Measurements from ENCODE around the gene KIF5C.

The KIF5C gene

DNA sequence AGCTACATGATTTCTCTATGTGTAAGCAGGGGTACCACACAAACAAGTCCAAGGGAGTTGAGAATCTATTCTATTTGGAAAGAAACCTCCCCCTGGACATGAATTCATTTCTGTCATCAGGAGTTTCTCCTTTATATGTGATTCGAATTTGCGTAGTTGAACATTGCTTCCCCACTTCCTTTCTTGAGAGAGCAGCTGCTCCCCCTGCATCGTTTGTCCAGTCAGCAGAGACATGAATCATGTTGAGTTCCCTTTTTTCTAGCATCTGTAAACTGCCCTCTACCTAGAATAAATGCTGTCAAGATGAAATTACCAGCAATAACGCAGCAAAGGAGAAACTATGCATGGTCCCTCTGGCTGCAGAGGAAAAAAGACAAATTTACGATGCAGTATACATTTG lies 73.8 kb downstream of the KIF5C start:
- ATAC-seq: no peak
- TF ChIP-seq ARNTL (CRISPR knock-in tag; IDR thresholded peaks at IDR 0.05; ENCODE audit: borderline replicate concordance, low read depth) (no peak), ISL1 (CRISPR knock-in tag; IDR thresholded peaks at IDR 0.05) (no peak), TOX (CRISPR knock-in tag; IDR thresholded peaks at IDR 0.05; ENCODE audit: borderline replicate concordance) (no peak), ESRRG (CRISPR knock-in tag; IDR thresholded peaks at IDR 0.05) (no peak), OSR1 (CRISPR knock-in tag; IDR thresholded peaks at IDR 0.05) (no peak)
- TF ChIP-seq, protein P1, sequence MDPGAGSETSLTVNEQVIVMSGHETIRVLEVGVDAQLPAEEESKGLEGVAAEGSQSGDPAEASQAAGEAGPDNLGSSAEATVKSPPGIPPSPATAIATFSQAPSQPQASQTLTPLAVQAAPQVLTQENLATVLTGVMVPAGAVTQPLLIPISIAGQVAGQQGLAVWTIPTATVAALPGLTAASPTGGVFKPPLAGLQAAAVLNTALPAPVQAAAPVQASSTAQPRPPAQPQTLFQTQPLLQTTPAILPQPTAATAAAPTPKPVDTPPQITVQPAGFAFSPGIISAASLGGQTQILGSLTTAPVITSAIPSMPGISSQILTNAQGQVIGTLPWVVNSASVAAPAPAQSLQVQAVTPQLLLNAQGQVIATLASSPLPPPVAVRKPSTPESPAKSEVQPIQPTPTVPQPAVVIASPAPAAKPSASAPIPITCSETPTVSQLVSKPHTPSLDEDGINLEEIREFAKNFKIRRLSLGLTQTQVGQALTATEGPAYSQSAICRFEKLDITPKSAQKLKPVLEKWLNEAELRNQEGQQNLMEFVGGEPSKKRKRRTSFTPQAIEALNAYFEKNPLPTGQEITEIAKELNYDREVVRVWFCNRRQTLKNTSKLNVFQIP (CRISPR knock-in tag; IDR thresholded peaks at IDR 0.05; ENCODE audit: borderline replicate concordance, low read depth): no peak
- TF ChIP-seq, protein P2, sequence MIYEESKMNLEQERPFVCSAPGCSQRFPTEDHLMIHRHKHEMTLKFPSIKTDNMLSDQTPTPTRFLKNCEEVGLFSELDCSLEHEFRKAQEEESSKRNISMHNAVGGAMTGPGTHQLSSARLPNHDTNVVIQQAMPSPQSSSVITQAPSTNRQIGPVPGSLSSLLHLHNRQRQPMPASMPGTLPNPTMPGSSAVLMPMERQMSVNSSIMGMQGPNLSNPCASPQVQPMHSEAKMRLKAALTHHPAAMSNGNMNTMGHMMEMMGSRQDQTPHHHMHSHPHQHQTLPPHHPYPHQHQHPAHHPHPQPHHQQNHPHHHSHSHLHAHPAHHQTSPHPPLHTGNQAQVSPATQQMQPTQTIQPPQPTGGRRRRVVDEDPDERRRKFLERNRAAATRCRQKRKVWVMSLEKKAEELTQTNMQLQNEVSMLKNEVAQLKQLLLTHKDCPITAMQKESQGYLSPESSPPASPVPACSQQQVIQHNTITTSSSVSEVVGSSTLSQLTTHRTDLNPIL (CRISPR knock-in tag; IDR thresholded peaks at IDR 0.05; ENCODE audit: low read depth): no peak
- TF ChIP-seq, protein P3, sequence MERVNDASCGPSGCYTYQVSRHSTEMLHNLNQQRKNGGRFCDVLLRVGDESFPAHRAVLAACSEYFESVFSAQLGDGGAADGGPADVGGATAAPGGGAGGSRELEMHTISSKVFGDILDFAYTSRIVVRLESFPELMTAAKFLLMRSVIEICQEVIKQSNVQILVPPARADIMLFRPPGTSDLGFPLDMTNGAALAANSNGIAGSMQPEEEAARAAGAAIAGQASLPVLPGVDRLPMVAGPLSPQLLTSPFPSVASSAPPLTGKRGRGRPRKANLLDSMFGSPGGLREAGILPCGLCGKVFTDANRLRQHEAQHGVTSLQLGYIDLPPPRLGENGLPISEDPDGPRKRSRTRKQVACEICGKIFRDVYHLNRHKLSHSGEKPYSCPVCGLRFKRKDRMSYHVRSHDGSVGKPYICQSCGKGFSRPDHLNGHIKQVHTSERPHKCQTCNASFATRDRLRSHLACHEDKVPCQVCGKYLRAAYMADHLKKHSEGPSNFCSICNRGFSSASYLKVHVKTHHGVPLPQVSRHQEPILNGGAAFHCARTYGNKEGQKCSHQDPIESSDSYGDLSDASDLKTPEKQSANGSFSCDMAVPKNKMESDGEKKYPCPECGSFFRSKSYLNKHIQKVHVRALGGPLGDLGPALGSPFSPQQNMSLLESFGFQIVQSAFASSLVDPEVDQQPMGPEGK (CRISPR knock-in tag; IDR thresholded peaks at IDR 0.05; ENCODE audit: borderline replicate concordance): no peak
- TF ChIP-seq, protein P4, sequence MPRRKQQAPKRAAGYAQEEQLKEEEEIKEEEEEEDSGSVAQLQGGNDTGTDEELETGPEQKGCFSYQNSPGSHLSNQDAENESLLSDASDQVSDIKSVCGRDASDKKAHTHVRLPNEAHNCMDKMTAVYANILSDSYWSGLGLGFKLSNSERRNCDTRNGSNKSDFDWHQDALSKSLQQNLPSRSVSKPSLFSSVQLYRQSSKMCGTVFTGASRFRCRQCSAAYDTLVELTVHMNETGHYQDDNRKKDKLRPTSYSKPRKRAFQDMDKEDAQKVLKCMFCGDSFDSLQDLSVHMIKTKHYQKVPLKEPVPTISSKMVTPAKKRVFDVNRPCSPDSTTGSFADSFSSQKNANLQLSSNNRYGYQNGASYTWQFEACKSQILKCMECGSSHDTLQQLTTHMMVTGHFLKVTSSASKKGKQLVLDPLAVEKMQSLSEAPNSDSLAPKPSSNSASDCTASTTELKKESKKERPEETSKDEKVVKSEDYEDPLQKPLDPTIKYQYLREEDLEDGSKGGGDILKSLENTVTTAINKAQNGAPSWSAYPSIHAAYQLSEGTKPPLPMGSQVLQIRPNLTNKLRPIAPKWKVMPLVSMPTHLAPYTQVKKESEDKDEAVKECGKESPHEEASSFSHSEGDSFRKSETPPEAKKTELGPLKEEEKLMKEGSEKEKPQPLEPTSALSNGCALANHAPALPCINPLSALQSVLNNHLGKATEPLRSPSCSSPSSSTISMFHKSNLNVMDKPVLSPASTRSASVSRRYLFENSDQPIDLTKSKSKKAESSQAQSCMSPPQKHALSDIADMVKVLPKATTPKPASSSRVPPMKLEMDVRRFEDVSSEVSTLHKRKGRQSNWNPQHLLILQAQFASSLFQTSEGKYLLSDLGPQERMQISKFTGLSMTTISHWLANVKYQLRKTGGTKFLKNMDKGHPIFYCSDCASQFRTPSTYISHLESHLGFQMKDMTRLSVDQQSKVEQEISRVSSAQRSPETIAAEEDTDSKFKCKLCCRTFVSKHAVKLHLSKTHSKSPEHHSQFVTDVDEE (CRISPR knock-in tag; IDR thresholded peaks at IDR 0.05): no peak

DNA sequence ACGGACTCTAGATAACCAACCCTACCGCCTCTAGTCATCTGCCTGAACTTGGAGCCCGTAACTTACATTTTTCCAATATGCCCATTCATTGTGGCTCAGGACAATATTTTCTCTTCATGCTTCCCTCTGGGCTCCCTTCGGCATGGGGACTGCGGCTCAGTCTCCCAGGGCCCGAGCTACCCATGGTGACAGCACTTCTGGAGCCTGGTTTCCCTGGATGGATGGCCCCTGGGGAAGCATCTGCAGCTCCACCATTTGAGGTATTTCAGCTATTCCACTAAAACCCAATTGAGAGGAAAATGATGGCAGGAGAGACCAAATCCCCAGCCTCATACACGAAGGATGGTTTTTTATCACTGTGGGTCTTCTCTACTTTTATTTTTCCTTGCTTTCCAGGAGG lies 74.3 kb downstream of the KIF5C start:
- no peak for ATAC-seq
- no peak for TF ChIP-seq ZFP3 (CRISPR knock-in tag; IDR thresholded peaks at IDR 0.05)

DNA sequence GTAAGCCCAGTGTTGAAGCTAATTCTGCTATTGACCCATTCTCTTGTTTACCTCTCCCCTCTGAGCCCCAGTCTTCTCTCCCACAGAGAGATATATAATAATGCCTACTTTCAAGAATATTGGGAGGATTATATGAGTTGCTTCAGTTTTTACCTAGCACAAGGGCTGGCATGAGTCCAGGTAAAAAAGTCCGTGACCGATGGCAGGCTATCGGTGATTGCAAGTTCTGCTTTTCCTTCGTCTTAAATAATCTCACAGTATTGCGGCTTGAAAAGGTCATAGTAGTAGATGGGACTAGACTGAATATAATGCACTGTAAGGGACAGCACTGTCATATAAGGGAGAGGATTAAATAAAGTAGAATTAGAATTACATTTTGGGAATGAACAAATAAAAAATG lies 77.6 kb downstream of the KIF5C start:
- no peak for TF ChIP-seq ZNF565 (CRISPR knock-in tag; conservative IDR thresholded peaks at IDR 0.05; ENCODE audit: low read depth)
- TF ChIP-seq, protein P1 (CRISPR knock-in tag; IDR thresholded peaks at IDR 0.05; ENCODE audit: borderline replicate concordance, low read depth): no peak
- no peak for TF ChIP-seq SNAI2 (CRISPR knock-in tag; IDR thresholded peaks at IDR 0.05)
- no peak for TF ChIP-seq OSR1 (CRISPR knock-in tag; IDR thresholded peaks at IDR 0.05)
- no peak for TF ChIP-seq ISL1 (CRISPR knock-in tag; IDR thresholded peaks at IDR 0.05)
- no peak for TF ChIP-seq ZC3H10 (CRISPR knock-in tag; IDR thresholded peaks at IDR 0.05)
- TF ChIP-seq, protein P4 (CRISPR knock-in tag; IDR thresholded peaks at IDR 0.05): no peak
- TF ChIP-seq ZFP30 (CRISPR knock-in tag; IDR thresholded peaks at IDR 0.05): no peak
- no peak for TF ChIP-seq ZFP3 (CRISPR knock-in tag; IDR thresholded peaks at IDR 0.05)
- no peak for TF ChIP-seq TCF4 (CRISPR knock-in tag; IDR thresholded peaks at IDR 0.05; ENCODE audit: borderline replicate concordance)
- ATAC-seq: no peak

All from SK-N-SH treated with all-trans-retinoic acid at 6 μM for 48 hours (cell line).